Gastroesophageal sphincter (tissue), 4 donors: ENCODE data around the gene PRMT3. TPM values are rescaled to one million over a fixed set of nuclear protein-coding genes. Genes with fewer than 3 reads are reported as not detected.

ENCODE experiments used
- ATAC-seq: fragments of 150-250 bp; one replicate; pipeline ENCODE4 v1.9.1; 2016; ENCODE audit warnings: mild to moderate bottlenecking, moderate library complexity
- H3K27ac ChIP-seq, 4 donors: fragments of 200-600 bp; sonication (generic) in 3 of 4; 1 replicate in 3 of 4; 2 replicates in 1 of 4; pipeline ENCODE4 v1.5.1; 2016 to 2019
- H3K27me3 ChIP-seq: fragments of 200-600 bp; sonication (generic); one replicate; pipeline ENCODE4 v1.5.1; 2019
- H3K36me3 ChIP-seq, 2 donors: fragments of 200-600 bp; sonication (generic); one replicate each; pipeline ENCODE4 v1.5.1; 2019; ENCODE audit warnings: control low read depth in 1 of 2
- H3K4me1 ChIP-seq, 3 donors: fragments of 200-600 bp; sonication (generic); 1 replicate in 2 of 3; 2 replicates in 1 of 3; pipeline ENCODE4 v1.5.1; 2016 to 2019; ENCODE audit warnings: control low read depth in 2 of 3
- H3K4me3 ChIP-seq, 2 donors: fragments of 200-600 bp; sonication (generic); one replicate each; pipeline ENCODE4 v1.5.1; 2019; ENCODE audit warnings: mild to moderate bottlenecking in 1 of 2, moderate library complexity in 1 of 2
- H3K9me3 ChIP-seq, 3 donors: fragments of 200-600 bp; sonication (generic); one replicate each; pipeline ENCODE4 v1.5.1; 2017 to 2019; ENCODE audit warnings: control low read depth in 2 of 3
- CTCF ChIP-seq, 4 experiments: fragments of 200-600 bp in 2 of 4; fragments of 450-650 bp in 2 of 4; sonication (generic) in 1 of 4; IDR thresholded peaks; one replicate each; pipeline ENCODE4 v1.5.1; 2017 to 2019; ENCODE audit warnings: antibody characterized with exemption in 4 of 4, mild to moderate bottlenecking in 2 of 4, moderate library complexity in 2 of 4
- EP300 ChIP-seq: sonication (generic); formaldehyde crosslinking; IDR thresholded peaks from one replicate; pipeline ENCODE4 v1.6.1; 2017; ENCODE audit warnings: antibody characterized with exemption, mild to moderate bottlenecking
- POLR2A ChIP-seq, 2 donors: fragments of 450-650 bp; IDR thresholded peaks; one replicate each; pipeline ENCODE4 v1.6.1; 2017; ENCODE audit warnings: antibody characterized with exemption in 2 of 2, mild to moderate bottlenecking in 2 of 2, moderate library complexity in 1 of 2
- POLR2AphosphoS5 ChIP-seq: sonication (generic); formaldehyde crosslinking; IDR thresholded peaks from one replicate; pipeline ENCODE4 v1.6.1; 2017; ENCODE audit warnings: antibody characterized with exemption
- WGBS, 2 donors: methylation state at CpG; one replicate each; pipeline ENCODE4 v1.1.5; 2018; ENCODE audit warnings: low coverage in 1 of 2; 5-methylcytosine and 5-hydroxymethylcytosine counted together
- total RNA-seq, 4 donors: library from RNA; depleted of rRNA; stranded (reverse); fragments of >200 nt; gene quantifications; one replicate each; pipeline ENCODE4 v1.1.0, GENCODE V29; 2016

The PRMT3 gene
- total RNA-seq, 4 donors from 2014 or later: 9.9 to 20.9 (median 18.8) TPM

- ATAC-seq: peak; percentile 71
- H3K36me3 ChIP-seq: peaks cover 0 to 8% of the 10 kb centered on the region in 2 donors
- no peak overlapping the region for H3K4me3 ChIP-seq
- H3K27ac ChIP-seq: peak overlapping the region in 3 of 4 donors; percentile 41 to 48 (median 42)
- WGBS, 2 donors: 75% methylated on average over 4 of the region's 7 CpGs; no CpG with 5 or more reads in 1 of the 2 donors
- no peaks in the 10 kb centered on the region for H3K9me3 ChIP-seq
- no peaks in the 10 kb centered on the region for H3K27me3 ChIP-seq
- H3K4me1 ChIP-seq: peaks cover 0 to 11% (median 4%) of the 10 kb centered on the region in 3 donors
- no peak for TF ChIP-seq POLR2A (IDR thresholded peaks at IDR 0.05)
- TF ChIP-seq CTCF (IDR thresholded peaks at IDR 0.05): no peak
- TF ChIP-seq EP300: no peak
- TF ChIP-seq POLR2AphosphoS5: no peak
Measured at GRCh38 chr11:20474176-20474881, 86.8 kb downstream of the PRMT3 start.

DNA sequence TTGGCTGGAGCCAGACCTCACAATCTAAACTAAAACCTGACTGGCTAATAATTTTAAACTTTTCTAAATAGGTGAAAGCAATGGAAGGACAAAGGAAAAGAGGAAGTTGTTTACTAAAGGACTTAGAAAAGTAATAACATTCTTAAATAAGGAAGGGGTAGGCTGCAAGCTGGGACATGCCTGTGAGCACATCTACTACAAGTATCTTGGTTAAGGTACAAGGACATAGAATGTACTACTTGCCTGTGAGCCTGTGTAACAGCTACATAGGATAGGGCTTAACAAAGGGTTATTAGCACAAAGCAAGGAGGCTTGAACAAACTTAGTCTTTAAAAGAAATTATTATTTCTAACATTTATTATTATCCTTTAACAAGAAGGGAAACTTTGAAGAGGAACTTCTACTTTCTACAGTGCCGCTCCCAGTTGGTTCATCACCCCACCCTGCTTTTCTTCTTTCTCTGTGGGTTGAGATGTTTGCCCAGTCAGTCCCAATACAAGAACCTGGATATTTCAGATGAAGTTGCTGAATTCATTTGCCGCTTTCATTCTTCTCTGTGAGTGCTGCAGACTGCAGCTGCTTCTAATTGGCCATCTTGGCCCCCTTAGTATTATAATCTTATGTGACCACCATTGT is 87.5 kb downstream of the PRMT3 start:
- ATAC-seq: no peak
- Histone ChIP-seq H3K4me1 (peaks cover 0 to 11% (median 4%) of the 10 kb centered on the region in 3 donors), H3K27ac (peak overlapping the region in 2 of 4 donors; percentile 41 to 48), H3K36me3 (peaks cover 0 to 8% of the 10 kb centered on the region in 2 donors), H3K27me3 (no peaks in the 10 kb centered on the region), H3K4me3 (no peak overlapping the region), H3K9me3 (no peaks in the 10 kb centered on the region)
- WGBS, 2 donors: 84 to 94% methylated on average over 2 of the region's 2 CpGs
- no peak for TF ChIP-seq CTCF (IDR thresholded peaks at IDR 0.05)
- TF ChIP-seq POLR2A (IDR thresholded peaks at IDR 0.05): no peak
- TF ChIP-seq EP300: no peak
- TF ChIP-seq POLR2AphosphoS5: no peak

DNA sequence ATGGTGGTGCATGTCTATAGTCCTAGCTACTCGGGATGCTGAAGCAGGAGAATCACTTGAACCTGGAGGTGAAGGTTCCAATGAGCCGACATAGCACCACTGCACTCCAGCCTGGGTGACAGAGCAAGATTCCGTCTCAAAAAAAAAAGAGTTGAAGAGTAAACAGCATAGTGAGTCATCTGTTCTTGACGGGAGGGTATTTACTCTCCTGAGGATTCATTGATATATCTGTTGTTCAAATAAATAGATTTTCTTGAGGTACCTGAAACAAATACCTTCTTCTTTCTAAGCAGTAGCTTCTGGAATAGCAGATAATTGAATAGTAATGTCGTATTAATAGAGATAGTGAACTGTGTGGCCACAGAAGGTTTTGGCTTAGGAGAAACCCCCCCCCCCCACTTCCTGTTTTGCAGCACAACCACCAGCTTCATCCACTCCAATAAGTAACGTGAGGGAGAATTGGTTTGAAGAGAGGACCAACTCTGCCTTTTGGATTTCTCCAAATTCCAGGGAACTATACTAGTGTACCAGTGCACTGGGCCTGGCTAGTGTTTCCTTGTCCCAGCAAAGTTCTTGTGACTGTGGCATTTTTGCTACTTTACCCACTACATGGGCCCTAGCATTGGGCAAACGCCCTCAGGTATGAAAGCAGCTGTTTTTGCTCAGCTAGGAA is 90.0 kb downstream of the PRMT3 start:
- H3K9me3 ChIP-seq: no peaks in the 10 kb centered on the region
- H3K4me1 ChIP-seq: peaks cover 0 to 11% (median 4%) of the 10 kb centered on the region in 3 donors
- H3K4me3 ChIP-seq: no peak overlapping the region
- 77 to 82% methylated on average over 7 of the region's 7 CpGs for WGBS, 2 donors
- no peak for ATAC-seq
- H3K27ac ChIP-seq: no peak overlapping the region
- no peaks in the 10 kb centered on the region for H3K27me3 ChIP-seq
- H3K36me3 ChIP-seq: no peaks in the 10 kb centered on the region
- TF ChIP-seq POLR2AphosphoS5: no peak
- TF ChIP-seq POLR2A (IDR thresholded peaks at IDR 0.05): no peak
- no peak for TF ChIP-seq CTCF (IDR thresholded peaks at IDR 0.05)
- no peak for TF ChIP-seq EP300

GRCh38 chr11:20479513-20479912 is 92.0 kb downstream of the PRMT3 start:
- H3K9me3 ChIP-seq: no peaks in the 10 kb centered on the region
- H3K27ac ChIP-seq: no peak overlapping the region
- H3K4me1 ChIP-seq: peaks cover 0 to 4% (median 0%) of the 10 kb centered on the region in 3 donors
- WGBS, 2 donors: 92 to 96% methylated on average over 6 of the region's 6 CpGs
- no peak for ATAC-seq
- H3K36me3 ChIP-seq: peaks cover 0 to 5% of the 10 kb centered on the region in 2 donors
- no peak overlapping the region for H3K4me3 ChIP-seq
- TF ChIP-seq POLR2A (IDR thresholded peaks at IDR 0.05) (no peak), CTCF (IDR thresholded peaks at IDR 0.05) (no peak), EP300 (no peak), POLR2AphosphoS5 (no peak)
- no peaks in the 10 kb centered on the region for H3K27me3 ChIP-seq
